ENCODE results near the gene AREG. TPM values are rescaled to one million over a fixed set of nuclear protein-coding genes. Genes with fewer than 3 reads are reported as not detected.
A peak's percentile ranks its signal among the peaks of the same experiment; 100 is the strongest.

AREG gene
- total RNA-seq, 1 donor from 2014 or later, result 5.6 TPM

DNA sequence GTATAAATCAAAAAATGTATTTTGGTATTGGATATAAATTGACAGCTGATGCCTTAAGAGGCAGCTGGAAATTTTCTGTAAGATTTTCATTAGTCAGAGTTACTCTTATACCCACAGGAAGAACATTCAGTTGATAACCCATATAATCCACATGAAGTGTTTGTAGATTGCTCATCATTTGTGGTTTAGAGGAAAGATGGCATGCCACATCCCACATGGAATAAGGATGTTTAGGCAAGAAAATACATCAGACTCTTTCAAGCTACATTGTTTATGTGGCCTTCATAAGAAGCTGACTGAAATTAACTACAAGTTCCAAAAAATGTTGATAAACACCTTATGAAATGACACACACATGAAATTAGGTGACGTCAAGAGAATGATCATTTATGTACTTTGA, 56.6 kb downstream of the AREG start:
- DNase-seq (ENCODE audit: extremely low read depth, low read depth, low spot score), result no peak

DNA sequence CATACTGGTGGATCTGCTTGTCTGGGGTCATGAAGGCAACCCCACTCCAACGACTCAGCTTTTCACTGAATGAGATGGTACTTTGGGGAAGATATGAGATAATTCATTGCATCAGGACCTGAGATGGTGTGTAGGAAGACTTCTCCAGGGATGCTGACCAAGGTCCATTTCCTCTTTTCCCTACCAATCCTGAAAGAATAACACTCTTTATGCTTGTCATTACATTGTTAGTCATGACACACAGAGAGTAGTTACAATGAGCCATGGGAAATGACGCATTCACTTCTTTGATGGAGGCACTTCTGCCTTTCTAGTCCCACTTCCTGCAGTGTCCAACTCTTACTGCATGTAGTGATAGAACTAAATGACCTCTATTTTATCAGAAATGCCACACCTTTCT, 58.6 kb downstream of the AREG start:
- peak; percentile 74 for DNase-seq (ENCODE audit: extremely low read depth, low read depth, low spot score)

DNA sequence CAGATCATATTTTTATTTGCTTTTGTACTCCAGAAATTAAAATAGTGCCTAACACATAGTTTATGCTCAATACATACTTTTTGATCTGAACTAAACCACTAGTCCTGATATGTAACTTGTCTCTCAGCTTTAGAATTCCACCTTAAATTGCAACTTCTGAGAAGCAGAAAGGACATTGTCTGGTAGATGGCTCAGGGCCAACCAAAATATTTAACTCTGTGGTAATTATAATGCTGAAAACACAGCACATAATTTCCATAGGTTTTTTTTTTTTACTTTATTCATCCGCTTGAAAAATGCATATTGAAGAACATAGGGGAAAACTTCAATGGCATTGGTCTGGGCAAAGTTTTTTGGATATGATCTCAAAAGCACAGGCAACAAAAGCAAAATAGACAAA, 59.3 kb downstream of the AREG start:
- peak; percentile 82 for DNase-seq (ENCODE audit: extremely low read depth, low read depth, low spot score)

Other genes starting within 250 kb of the AREG start
- 0.23 TPM in 1 of 2 replicates, not detected in the other for gene EPGN, start 136.7 kb upstream of the AREG start, total RNA-seq
- gene EREG, start 80.0 kb upstream of the AREG start, total RNA-seq, result 3.9 and 4.0 TPM in 2 replicates

Measured in glomerular endothelial cell (primary cell).